Stimulated activated CD8-positive, alpha-beta memory T cell treated with anti-CD3 and anti-CD28 coated beads, Interleukin-4, amount 100 ng/mL, for 4 hours (primary cell): ENCODE measurements around the gene MORN1.
"Not testable (repeated sequence)": the region's sequence is repeated elsewhere in the genome, so short reads cannot be mapped to it uniquely, and the experiment has no call there.

Experiments used
- DNase-seq, 2 donors: peaks; one replicate each; pipeline ENCODE4 v3.0.0-alpha.2; 2020; ENCODE audit warnings: low read depth in 2 of 2, low spot score in 1 of 2

MORN1 gene

DNA sequence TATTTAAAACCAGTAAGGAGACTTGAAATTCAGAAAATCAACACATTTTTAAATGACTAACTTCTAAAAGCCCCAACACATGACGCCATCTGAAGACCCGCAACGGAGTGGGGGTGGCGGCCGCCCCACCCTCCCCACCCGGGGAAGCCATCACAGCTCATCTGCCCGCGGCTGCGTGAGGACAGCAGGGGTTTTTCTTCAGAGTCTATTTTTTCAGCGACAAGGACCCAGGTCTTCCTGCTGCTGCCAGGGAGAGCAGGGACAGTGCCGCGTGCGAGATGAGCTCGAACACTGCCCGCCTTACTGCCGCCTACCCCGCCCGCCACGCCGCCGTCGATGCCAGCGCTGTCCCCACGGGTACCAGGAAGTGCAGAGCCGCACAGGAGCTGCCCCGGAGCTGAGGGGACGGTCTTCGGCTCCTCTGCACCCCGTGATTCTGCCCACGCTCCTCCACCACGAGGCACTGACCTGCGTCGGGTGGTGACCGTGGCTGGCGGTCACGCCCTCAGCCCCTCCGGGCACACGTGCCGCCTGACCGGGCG lies 84.2 kb downstream of the MORN1 start:
- DNase-seq: no peak

DNA sequence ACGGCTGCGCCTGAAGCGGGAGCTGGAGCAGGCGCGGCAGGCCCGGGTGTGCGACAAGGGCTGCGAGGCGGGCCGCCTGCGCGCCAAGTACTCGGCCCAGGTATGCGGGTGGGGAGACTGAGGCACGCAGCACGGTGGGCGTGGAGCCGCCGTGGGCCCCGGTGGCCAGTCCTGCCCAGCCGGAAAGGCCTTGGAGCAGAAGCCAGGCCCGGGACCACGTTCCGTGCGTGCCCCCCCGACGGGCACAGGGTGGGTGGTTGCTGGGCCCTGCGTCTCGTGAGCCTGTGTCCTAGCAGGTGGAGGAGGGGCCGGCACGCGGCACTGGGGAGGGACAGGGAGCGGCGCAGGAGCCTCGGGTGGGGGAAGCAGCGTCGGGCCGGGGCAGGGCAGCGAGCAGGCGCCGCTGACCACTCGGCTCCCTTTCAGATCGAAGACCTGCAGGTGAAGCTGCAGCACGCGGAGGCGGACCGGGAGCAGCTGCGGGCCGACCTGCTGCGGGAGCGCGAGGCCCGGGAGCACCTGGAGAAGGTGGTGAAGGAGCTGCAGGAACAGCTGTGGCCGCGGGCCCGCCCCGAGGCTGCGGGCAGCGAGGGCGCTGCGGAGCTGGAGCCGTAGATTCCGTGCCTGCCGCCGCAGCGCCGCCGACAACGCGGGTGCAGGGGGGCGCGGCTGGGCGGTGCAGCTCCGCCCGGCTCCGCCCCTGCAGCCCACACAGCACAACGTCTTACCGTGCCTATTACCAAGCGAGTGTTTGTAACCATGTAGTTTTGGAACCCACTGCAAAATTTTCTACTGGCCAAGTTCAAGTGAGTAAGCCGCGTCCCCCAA lies 85.0 kb downstream of the MORN1 start:
- no peak for DNase-seq

DNA sequence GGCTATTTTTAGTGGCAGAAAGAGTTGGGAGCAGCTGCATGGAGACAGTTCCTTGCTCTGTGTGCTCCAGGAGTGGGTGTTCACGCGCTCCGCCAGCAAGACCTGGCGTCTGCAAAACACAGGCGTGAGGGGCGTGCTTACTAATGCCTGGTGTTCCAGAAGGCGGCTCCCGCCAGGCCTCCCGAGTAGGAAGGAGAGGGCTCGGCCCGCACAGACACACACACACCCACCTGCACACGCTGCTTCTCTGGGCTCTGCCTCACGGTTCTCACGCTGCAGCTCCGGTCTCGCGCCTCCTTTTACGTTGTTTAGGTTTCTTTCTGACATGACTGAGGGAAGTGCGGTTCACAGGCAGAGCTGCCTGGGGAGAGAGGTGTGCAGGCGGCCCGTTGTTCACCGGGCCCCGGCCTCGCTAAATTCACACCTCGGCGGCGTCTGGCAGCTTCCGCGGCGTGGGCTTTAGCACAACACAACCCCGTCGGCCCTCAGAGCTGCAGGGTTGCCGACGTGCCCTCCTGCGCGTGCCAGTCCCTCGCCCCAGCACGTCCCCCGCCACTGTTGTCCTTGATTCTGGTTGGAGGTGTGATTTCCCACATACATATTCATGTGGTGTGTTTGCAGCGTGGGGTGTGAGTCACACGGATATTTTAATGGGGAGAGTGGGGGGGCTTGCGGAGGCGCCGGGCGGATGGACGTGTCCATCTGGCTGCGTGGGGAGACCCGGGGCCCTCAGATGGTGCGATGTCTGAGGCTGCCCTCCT lies 86.3 kb downstream of the MORN1 start:
- DNase-seq: no peak

DNA sequence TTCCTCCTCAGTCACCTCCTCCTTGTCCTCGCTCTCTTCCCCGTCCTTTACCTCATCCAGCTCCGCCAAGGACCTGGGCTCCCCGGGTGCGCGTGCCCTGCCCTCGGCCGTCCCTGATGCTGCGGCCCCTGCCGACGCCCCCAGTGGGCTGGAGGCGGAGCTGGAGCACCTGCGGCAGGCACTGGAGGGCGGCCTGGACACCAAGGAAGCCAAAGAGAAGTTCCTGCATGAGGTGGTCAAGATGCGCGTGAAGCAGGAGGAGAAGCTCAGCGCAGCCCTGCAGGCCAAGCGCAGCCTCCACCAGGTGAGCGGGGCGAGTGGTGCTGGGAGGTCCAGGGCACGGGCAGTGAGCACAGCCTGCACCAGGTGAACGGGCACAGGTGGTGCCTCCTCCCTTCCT lies 87.1 kb downstream of the MORN1 start:
- DNase-seq: no peak

DNA sequence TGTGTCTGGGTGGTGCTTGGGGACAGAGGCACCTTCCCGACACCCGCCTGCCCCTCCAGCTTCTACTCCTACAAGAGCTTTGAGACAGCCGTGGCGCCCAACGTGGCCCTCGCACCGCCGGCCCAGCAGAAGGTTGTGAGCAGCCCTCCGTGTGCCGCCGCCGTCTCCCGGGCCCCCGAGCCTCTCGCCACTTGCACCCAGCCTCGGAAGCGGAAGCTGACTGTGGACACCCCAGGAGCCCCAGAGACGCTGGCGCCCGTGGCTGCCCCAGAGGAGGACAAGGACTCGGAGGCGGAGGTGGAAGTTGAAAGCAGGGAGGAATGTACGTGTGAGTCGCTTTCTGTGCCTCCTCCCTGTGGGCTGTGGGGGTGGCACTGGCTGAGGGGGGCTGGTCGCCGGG lies 87.6 kb downstream of the MORN1 start:
- DNase-seq: no peak

DNA sequence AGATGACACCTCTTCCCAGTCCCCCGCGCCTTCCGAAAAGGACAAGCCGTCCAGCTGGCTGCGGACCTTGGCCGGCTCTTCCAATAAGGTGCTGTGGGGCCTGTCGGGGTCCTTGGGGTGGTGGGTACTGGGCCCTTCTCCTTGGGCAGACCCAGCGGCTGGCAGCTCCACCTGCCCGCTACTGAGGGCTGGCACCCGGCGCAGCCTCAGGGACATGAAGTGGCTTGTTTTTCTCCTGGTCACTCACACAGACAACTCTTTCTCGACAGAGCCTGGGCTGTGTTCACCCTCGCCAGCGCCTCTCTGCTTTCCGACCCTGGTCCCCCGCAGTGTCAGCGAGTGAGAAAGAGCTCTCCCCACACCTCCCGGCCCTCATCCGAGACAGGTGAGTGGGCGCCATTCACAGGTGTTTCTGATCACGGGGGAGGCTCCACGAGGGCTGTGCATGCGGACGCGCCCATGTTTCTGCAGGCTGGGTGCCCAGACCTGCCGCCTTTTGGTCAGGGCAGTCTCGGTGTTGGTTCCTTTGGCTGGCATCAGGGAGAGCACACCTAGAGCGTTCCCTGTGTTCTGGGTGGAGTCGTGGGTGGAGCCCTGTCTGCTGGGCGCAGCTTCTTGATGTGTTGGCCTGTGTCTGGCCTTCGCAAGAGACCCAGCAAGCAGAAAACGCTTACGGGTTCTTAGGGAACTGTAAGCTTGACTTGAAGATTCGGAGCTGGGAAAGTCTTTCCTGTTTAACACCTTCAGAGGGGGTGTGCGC lies 88.2 kb downstream of the MORN1 start:
- no peak for DNase-seq

DNA sequence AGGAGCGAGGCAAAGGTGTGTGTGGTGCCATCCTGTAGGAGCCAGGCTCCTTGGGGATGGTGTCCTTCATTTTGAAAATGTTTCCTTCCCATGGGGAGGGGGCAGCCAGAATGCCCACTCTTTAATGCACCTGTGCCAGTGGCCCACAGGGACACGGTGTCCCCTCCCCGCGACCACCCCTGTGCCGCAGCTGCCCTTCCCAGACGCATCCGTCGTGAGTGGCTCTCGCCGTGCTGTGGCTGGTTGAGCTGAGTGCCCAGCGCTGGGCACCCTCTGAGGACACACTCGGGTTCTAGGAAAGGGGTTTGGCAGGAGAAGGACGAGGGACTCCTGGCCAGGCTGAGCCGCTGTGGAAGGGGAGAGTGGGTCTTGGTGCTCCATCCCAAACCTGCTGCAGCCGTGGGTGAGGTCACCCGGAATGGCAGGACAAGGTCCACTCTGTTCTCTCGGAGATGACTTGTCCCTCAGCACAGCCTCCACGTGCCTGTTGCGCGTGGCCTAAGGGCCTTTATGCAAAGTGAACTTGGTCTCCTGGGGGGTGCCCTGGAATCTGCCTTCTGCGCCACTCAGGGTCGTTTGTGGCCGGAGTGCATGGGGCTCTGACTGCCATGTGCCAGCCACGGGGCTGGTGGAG lies 88.9 kb downstream of the MORN1 start:
- no peak for DNase-seq

DNA sequence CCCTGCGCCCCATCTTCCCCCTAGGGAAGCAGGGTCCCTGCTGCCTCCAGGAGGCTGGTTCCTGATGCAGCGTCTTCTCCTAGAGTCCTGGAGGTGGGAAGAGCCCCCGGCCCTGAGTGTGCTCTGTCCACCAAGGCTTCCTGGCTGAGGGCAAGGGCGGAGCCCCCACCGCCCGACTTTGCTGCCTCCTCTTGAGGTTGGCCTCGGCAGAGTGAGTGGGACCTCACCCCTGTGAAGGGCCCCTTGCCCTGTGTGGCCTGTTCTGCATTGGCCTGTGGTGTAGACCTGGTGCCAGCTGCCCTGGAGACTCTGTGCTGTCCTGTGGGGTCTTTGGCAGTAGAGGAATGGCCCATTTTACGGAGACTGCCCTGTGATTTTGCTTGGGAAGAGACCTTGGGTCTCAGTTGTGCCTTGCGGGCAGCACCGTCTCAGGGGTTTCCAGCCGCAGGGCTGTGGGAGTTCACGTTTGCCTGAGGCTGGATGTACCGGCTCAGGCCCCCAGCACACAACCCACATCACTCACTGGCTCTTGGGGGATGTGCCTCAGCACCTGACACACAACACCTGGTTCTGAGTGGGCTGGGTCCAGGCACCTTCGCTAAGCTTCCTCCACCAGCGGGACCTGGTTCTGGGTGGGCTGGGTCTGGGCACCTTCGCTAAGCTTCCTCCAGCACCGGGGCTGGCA lies 89.6 kb downstream of the MORN1 start:
- DNase-seq: no peak

DNA sequence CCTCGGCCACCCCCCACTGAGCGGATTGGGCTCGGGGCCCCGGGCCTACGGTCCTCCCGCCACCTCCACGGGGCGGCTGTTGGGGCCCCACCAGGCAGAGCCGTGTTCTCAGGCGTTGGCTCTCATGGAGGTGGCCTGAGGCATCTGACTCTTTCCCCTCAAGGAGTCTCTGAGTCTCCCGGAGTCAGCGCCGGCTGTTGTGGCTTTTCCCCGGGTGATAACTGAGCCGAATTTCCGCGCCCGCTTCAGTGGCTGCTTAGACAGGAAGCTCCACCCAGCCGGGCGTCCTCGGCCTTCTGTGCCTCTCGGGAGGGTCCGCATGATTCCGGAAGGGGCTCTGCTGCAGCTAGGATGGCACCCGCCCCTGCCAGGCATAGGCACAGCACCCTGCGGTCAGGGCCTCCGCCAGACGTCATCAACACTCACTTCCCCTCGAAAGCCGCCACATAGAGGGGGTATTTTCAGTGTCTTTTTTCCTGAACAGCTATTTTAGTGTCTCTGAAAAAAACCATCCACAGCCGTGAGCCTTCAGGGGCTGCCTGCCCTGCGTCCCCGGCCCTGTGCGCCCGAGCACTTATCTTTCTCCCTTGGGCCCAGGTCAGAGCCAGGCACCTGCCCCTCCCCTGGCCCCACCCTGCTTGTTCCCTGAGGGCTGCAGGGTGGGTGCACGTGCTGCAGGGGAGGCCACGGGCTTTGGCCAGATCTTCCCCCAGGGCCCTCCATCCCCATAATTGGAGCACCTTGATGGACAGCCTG lies 90.3 kb downstream of the MORN1 start:
- DNase-seq: peak; percentile 63 to 84

DNA sequence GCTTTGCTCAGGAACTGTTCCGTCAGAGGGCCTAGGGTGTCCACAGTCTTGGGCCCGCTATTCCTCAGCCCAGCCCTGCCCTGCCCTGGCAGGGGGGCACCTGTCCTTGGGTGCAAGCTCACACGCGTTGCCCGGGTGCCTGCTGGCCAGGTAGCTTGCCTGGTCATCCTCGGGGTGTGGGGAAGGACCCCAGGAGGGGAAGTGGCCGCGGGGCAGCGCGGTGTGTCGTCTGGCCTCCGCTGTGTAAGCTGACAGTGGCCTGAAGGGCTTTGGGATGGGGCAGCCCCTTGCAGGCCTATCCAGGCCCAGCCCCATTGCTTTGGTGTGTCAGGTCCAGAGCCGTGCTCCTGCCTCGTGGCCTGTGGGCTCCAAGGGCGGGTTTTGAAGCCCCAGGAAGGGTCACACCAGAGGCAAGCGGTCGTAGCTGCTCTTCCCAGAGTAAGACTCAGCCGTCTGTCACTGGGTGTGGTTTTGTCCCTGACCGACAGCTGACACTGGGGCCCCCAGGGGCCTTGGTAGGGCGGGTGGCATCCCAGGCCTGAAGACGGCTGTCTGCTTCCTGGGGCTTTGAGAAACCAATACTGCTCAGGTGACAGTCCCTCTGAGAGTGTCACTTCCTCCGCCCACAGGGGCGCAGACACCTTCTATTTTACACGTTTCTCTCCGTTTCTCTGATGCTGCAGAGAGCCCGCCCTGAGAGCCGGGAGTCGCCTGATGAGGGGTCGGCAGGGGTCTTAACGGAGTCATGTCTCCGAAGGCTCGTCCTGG lies 91.2 kb downstream of the MORN1 start:
- DNase-seq: peak; percentile 47 to 71

DNA sequence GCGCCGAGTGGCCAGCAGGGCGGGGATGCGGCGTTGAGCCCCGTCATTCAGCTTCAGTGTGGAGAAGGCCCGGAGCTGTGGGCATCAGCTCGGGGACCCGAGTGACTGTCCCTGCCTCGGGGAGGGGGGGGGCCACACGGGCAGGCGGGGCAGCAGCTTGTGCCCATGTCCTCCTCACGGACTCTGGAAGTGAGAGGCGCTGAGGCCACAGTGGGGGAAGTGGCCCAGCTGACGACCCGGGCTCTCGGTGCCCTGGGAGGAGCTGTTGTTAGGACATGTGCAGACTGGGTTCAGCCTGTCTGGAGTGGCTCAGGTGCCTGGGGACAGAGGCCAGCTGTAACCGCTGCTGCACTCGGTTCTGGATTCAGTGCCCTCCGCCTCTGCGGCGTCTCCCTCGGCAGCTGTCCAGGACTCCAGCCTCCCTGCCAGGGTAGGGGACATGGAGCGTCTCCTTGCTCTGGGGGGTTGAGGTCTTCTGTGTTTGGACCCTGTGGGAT lies 92.2 kb downstream of the MORN1 start:
- no peak for DNase-seq

DNA sequence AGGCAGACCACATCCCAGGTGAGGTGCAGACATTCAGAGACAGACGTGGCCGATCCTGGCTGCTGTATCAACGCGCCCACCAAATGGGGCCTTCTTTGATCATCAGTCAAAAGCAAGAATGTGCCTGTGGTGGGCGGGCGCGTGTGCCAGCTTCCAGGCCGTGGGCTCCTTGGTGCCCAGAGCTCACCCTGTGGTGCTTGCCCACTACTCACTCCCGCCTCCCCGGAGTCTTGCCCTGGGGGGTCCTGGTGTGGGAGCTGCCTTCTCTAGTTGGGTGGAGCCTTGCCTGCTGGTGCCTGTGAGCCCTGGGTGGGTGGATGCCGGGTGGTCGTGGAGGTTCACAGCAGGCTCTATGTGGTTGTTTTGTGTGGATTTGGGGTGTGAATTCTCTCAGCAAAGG lies 92.7 kb downstream of the MORN1 start:
- DNase-seq: no peak

DNA sequence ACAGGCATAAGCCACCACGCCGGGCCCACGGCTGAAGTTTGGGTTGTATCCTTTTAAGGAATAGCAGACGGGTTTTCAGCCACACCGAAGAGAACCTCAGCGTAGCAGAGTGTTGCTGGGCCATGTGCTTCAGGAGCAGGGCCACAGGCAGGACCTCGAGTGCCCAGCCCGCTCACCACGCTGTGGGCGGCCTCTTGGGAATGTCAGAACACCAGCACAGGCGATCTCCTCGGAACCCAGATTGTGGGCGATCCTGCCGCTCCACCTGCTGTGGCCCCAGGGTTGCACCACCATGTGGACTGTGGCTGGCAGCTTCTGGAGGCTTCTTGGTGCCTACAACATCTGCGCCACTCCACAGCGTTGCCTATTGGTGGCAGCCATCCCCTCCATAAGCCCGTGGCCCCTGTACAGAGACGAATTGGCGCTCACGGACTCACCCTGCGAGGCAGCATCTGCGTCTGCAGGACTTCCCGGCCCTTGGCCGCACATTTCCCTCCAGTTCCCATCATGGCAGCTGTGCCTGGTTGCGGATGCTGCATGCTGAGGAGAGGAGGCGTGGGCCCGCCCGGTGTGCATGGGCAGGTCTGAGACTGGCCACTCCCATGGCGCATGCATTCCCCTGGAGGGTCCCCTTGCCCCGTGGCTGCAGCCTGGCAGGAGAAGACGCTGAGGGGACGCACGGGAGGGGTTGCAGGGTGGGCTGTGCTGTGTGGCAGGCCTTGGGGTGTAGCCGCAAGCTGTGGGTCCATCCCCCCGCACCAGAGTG lies 93.9 kb downstream of the MORN1 start:
- no peak for DNase-seq

DNA sequence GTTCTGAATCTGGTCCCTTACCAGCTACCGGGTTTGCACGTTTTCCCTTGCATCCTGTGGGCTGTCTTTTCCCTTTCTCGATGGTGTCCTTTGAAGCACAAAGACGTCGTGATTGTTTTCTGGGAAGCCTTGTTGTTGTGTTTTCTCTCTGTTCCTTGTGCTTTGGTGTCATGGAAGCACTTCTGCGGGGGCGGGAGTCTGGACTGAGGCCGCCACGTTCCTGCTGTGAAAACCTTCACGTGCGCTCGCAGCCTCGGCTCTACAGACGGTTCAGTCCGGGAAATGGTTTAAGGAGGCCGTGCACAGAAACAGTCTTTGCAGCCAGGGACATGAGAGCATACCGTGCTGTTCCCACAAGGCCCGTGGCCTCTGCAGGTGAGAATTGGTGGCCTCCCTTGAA lies 94.7 kb downstream of the MORN1 start:
- DNase-seq: no peak

DNA sequence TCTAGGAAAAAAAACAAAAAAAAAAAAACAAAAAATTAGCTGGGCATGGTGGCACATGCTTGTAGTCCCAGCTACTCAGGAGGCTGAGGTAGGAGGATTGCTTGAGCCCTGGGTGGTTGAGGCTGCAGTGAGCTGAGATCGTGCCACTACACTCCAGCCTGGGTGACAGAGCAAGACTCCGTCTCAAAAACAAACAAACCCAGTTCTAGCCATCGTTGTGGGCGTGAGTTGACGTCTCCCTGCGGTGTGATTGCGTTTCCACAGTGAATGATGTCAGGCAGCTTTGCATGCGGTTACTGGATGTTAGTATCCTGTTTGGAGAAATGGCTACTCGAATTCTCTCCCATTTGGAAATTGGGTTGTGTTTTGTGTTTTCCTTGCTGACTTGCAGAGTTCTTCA lies 95.1 kb downstream of the MORN1 start:
- DNase-seq: not testable (repeated sequence)

DNA sequence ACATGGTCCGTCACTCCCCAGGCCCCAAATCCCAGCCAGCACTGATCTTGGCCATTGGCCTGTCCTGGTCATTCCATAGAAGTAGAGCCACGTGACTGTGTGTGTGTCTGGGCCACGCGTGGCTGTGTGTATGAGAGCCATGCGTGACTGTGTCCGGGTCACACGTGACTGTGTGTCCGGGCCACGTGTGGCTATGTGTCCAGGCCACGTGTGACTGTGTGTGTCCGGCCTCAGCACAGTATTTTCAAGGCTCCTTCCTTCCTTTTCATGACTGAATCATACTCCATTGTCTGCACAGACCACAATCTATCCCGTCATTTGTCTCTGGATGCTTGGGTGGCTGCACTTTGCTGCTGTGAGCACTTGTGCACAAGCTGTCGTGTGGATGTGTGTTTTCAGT lies 95.8 kb downstream of the MORN1 start:
- DNase-seq: no peak

DNA sequence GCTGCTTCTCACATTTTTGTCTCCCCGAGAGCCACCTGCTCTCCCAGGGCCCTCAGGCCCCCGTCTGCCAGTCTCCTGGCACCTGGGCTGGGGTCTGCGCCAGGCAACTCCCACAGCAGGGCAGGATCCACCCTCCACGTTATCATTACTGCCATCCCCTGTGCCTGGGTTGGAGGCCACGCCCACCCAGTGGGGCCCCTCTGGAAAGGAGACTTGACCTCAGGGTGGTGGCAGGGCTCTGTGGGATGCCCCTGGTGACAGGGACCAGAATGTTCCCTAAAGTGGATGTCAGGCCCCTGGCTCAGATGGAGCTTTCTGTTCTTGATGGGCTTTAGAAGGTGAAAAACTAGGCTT lies 96.7 kb downstream of the MORN1 start:
- no peak for DNase-seq

DNA sequence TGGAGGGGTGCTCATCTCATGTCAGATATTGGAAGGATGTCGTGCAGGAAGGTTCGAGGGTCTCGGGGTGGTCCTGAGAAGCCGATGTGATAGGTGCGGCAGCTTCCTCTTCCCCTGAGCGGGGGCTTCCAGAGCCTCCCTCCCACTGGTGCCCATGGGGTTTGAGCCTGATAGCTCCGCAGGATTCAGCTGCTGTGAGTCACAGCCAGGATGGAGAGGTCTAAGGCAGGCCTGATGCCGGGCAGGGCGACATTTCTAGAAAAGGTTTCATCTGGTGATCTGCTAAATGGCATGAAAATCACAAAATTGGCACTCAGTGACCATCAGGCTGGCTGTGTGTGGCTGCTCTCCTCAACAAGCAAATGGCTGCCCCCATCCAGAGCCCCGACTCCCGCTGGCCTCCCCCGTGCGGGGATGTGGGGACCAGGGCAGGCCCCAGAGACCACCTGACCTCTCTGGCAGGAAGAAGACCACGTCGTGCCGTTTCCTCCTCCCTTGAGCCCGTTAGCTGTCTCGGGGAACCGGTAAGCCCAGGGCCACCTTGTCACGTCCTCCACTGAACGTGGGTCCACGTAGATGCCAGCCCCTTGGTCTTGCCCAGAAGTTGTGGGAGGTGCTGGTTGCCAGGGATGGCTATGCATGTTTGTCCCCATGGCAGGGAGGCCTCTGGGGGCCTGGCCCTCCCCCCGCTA lies 97.2 kb downstream of the MORN1 start:
- no peak for DNase-seq
